NCI-H748 (cell line): ENCODE data around the gene GTSE1.

Experiments used
- DNase-seq: peaks from one replicate; lab custom pipeline; 2025; ENCODE audit not compliant: unreplicated experiment; lab: John Stamatoyannopoulos, UW

The GTSE1 gene

GRCh38 chr22:46351131-46351735 is 54.6 kb downstream of the GTSE1 start:
- no peak for DNase-seq

- DNase-seq: no peak
Measured at GRCh38 chr22:46351767-46352166, 55.1 kb downstream of the GTSE1 start.

- no peak for DNase-seq
Measured at GRCh38 chr22:46352276-46352675, 55.6 kb downstream of the GTSE1 start.

- no peak for DNase-seq
Measured at GRCh38 chr22:46352691-46353386, 56.2 kb downstream of the GTSE1 start.

GRCh38 chr22:46353483-46354105 is 56.9 kb downstream of the GTSE1 start:
- no peak for DNase-seq

- no peak for DNase-seq
Measured at GRCh38 chr22:46354176-46354992, 57.7 kb downstream of the GTSE1 start.

GRCh38 chr22:46354993-46355305 is 58.3 kb downstream of the GTSE1 start:
- DNase-seq: no peak

GRCh38 chr22:46355369-46355995 is 58.8 kb downstream of the GTSE1 start:
- peak; percentile 45 for DNase-seq

- DNase-seq: no peak
Measured at GRCh38 chr22:46355996-46356471, 59.4 kb downstream of the GTSE1 start.

GRCh38 chr22:46356496-46357480 is 60.1 kb downstream of the GTSE1 start:
- DNase-seq: no peak

GRCh38 chr22:46357711-46358520 is 61.2 kb downstream of the GTSE1 start:
- DNase-seq: no peak

GRCh38 chr22:46358766-46359165 is 62.1 kb downstream of the GTSE1 start:
- no peak for DNase-seq

- DNase-seq: no peak
Measured at GRCh38 chr22:46359362-46359761, 62.7 kb downstream of the GTSE1 start.

- DNase-seq: no peak
Measured at GRCh38 chr22:46360097-46360496, 63.4 kb downstream of the GTSE1 start.

- no peak for DNase-seq
Measured at GRCh38 chr22:46360891-46361290, 64.2 kb downstream of the GTSE1 start.

- DNase-seq: no peak
Measured at GRCh38 chr22:46361826-46362202, 65.1 kb downstream of the GTSE1 start.

- no peak for DNase-seq
Measured at GRCh38 chr22:46362203-46362933, 65.7 kb downstream of the GTSE1 start.

GRCh38 chr22:46362934-46363515 is 66.4 kb downstream of the GTSE1 start:
- DNase-seq: no peak
